ENCODE results near the gene RAB40B. TPM values are rescaled to one million over a fixed set of nuclear protein-coding genes. Genes with fewer than 3 reads are reported as not detected.
A peak's percentile ranks its signal among the peaks of the same experiment; 100 is the strongest.

The RAB40B gene
- total RNA-seq, 1 donor from 2014 or later = 18.3 TPM

DNA sequence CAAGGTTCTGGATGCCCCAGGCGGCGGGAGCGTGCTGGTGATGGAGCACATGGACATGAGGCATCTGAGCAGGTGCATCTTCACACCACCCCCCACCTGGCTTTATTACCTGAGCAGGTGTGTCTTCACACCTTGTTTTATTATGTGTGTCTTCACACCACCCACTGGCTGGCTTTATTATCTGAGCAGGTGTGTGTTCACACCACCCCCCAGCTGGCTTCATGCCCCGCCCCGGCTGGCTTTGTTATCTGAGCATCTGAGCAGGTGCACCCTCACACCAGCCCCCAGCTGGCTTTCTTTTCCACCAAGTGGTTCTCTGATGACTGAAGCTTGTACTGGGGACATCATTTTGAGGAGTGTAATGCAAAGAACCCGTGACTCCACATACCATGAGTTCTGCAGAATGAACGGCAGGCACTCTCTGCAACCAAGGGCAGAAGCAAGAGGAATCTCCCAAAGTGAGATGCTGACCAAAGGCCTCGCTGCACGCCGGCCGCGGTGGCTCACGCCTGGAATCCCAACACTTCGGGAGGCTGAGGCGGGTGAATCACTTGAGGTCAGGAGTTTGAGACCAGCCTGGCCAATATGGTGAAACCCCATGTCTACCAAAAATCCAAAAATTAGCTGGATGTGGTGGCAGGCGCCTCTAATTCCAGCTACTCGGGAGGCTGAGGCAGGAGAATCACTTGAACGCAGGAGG is 20.6 kb upstream of the RAB40B start:
- DNase-seq (ENCODE audit: low spot score in 2 of 2) = no peak
- no peak for FAIRE-seq

DNA sequence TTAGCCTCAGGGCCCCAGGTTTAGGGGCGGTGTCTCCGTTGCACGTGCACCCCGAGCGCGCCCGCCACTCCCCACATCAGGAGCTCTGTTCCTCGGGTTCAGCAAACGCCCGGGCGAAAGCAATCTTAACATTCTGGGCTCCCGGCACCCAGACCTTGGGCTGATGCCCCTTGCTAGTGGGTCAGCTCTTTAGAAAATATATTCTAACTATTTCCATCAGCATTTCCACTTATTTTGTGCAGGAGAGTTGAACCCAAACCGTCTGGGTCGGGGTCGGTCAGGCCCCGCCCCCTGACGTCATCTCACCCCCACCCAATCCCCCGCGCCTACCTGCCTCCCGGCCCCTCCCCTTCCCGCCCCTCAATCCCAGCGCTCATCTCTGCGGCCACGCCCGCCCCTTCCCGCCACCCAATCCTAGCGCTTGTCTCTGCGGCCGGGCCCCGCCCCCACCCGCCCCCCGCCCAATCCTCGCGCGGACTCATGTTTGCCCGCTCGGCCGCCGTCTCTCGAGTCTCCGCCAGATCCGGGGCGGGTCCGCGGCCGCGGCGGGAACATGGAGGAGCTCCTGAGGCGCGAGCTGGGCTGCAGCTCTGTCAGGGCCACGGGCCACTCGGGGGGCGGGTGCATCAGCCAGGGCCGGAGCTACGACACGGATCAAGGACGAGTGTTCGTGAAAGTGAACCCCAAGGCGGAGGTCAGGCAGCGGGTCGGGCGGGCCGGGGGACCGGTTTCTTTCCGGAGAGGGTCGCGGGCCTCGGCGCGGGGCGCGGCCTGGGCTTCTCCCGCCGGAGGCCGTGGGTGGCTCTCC is 17.9 kb upstream of the RAB40B start, which contains the start of gene FN3KRP:
TSS of gene FN3KRP (plus strand) at position 504 of the 808 bp plus-strand sequence. CDS start at position 554, 50 bp downstream.
- peak; percentile 100 for DNase-seq (ENCODE audit: low spot score in 2 of 2)
- FAIRE-seq = no peak

DNA sequence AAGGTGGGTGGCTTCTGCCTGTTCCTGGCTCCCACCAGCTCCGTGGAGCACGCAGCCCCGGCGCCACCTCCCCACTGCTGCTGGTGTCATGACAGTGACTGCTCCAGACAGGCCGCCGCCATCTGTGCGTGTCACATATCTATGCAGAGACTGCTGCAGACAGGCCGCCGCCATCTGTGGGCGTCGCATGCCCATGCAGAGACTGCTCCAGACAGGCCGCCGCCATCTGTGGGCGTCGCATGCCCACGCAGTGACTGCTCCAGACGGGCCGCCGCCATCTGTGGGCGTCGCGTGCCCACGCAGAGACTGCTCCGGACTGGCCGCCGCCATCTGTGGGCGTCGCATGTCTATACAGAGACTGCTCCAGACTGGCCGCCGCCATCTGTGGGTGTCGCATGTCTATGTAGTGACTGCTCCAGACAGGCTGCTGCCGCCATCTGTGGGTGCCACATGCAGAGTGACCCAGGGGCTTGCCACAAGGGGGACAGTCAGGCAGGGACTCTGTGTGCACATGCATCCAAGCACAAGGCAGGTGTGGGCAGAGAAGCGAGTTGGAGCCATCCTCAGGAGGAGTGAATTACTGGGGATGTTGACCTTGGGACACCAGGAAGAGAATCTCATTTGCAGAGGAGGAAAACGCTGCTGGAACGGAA is 14.7 kb upstream of the RAB40B start:
- FAIRE-seq (no peak), DNase-seq (ENCODE audit: low spot score in 2 of 2) (no peak)

DNA sequence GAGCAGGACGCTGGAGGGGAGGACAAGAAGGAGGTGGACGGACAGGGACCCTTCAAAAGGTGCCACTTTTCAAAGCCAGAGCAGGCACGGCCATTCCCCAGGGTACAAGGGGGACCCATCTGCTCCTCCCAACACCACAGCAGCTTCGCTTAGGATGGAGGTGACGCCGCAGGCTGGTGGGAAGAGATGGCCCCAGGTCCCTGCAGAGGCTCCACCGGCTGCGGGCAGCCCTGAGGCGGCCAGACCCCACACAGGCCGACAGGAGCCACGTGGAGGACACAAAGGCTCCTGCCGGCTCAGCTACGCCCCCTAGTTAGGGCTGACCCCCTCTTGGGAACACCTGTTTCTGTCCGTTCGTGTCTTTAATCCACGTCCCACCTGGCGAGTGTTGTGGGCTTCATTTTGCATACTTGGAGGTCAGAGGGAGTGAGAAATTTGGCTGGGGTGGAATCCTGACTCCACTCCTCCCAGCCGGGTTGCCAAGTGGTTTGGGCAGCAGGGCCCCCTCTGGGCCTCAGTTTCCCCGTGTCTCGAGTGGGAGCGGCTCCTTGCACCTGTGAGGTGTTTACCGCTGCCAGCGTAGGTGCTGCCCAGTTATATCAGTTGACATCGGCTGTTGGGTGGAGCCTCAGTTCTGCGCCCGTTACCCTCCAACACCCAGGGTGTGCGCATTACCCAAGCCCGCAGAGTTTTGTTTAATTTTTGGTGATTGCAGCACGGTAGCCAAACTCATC is 12.2 kb upstream of the RAB40B start:
- DNase-seq (ENCODE audit: low spot score in 2 of 2) = no peak
- no peak for FAIRE-seq

DNA sequence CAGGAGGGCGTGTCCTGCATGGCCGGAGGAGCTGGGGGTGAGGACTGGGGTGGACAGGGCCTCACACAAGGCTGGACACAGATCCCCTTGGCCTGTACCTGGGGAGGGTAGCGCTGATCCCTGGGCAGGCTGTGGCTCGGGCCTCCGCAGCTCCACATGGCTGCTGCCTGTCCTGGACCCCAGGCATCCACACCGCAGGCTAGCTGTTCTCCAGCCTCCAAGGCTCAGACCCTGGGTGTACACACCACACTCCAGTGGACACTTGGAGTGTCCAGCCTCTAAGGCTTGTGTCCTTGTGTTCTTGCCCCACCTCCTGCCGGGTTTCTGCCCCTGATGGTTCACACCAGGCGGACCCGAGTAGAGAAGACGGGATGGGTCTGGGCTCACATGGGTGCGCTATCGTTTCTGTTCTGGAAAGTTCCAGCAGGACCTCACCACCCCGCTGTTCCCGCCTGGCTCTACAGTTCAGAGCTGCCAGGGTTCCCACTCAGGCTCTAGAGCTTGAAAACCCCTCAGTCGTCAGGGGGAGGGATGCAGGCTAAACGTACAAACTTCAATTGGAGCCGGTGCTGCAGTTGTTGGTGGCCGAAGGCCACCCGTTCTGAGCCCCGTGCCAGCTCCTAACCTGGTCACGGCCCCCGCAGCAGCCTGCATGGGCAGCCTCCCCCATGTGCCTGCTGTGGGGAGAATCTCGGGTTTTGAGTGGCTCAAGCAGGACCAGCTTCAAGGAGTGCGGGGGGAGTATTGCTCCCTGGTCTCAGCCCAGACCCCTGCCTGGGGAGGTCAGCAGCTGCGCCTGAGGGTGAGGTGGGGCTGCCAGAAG is 11.4 kb upstream of the RAB40B start:
- FAIRE-seq = no peak
- no peak for DNase-seq (ENCODE audit: low spot score in 2 of 2)

DNA sequence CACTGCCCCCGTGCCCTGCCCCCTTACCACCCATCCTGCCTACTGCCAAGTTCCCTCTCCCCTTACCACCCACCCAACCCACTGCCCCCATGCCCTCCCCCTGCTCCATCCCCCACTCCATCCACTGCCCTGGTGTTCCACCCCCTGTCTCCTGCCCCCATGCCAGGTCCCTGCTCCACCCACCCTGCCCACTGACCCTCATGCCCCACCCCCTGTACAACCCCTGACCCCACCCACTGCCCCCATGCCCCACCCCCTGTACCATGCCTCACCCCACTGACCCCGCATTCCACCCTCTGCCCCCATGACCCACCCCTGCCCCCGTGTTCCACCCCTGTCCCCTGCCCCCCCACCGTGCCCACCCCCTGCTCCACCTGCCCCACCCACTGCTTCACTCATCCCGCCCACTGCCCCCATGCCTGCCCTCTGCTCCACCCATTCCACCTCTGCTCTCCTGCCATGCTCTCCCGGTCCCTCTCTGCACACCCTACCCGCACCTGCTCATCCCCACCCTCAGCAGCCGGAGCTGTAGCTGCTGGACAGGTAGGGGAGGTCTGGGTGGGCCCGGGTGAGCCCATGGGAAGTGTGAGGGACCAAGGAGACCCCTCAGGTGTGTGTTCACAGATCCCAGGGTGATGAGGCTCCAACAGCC is 10.7 kb upstream of the RAB40B start:
- no peak for DNase-seq (ENCODE audit: low spot score in 2 of 2)
- FAIRE-seq = no peak

DNA sequence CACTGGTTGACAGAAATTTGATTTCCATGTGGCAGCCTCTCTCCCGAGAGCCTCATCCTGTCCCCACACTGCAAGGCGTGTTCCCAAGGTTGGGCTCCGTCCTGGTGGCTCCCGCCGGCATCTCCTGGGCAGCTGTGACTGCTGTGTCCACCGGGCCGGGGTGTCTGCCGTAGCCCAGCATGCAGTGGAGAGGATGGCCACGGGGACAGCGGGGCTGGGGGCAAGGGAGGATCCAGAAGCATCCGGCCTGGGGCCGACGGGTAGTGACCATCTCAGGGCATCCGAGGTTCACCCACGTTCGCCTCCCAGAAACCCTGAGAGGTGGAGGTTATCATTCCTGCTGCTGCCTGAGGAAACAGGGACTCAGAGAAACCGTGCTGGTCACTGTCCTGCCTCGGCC is 7.3 kb upstream of the RAB40B start:
- no peak for DNase-seq (ENCODE audit: low spot score in 2 of 2)

DNA sequence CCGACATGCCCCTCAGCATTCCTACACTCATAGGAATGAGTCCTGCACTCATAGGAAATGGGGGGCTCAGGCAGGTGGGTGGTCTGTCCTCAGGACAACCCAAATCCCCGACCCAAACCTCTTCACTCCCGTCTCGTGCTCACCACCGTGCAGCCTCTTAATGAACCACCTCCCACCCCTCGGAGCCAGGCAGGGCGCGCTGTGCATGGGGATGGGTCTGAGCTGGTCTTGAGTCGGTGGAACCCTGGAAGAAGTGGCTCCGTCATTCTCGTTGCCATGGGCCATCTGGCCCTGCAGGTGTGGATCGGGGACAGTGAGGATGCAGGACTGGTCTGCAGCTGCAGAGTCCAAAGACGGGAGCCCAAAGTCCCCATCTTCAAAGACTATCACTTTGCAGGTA is 6.4 kb upstream of the RAB40B start:
- DNase-seq (ENCODE audit: low spot score in 2 of 2) = no peak
- FAIRE-seq = no peak

More for the DNA sequence above, 7.3 kb upstream of the RAB40B start:
- no peak for FAIRE-seq

DNA sequence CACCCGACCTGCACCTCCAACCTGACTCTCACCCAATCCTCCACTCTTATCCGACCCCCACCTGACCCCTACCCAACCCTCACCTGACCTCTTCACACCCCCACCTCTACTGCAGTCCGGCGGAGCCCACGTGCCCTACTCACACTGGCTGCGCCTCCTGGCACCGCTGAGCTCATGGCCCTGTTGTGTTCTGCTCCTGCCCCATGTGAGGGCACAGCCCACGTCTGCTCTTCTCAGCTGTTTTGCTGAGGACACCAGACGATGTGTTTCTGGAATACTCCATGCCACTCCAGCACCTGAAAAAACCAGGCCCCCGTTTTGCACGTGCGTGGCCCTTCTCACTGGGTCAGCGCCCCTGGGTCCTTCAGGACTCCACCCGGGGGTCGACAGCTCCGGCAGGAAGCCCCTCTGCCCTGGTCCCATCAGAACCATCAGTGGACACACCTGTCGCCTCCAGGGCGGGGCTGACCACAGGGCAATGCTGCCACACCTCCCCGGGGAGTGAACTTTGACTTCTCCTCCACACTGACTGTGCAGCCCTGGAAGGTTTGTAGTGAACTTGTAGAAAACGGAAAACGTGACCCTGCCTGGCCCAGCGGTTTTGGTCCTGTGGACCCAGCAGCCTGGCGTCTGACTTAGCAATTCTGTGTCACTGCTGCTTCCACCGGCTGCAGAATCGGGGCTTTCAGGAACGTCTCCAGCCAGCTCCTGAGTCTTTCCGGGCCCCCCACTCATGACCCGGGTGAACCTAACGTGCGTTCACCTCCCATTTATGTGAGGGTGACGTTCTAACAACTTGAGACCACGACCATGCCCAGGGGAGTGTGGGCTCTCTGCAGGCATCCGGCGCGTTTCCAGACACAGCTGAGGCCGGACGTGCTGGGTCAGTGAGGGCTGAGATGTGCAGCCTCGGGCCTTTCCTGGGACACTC is 5.7 kb upstream of the RAB40B start:
- FAIRE-seq (no peak), DNase-seq (ENCODE audit: low spot score in 2 of 2) (no peak)

DNA sequence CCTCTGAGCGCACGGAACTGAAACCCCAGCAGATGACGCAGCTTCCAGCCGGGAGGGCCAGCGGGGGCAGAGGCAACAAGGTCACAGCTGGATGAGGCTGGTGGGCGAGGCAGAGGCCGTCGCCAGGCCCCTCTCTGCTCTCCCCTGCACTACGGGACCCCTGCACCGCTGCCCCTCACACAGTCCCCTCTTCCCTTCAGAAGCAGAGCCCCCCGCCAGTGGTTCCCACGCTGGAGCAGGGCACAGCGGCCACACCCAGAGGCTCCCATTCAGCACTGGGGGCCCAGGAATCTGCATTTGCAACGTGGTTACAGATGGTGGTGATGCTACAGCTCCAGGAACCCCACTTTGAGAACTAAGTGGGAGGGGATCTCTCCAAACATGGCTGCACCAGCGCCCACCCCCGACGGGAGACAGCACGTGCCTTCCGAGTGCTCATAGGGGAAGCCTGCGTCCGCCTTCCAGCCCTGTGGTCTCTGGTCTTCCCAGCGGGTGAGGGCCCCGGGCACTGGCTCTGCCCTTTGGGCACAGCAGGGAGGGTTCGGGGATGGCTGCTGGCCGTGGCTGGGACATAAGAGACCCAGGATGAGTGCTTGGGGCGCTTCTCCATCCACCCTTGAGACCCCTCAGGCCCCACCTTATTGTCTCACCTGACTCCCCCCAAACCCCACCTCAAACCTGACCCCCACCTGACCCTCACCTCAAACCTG is 4.7 kb upstream of the RAB40B start:
- DNase-seq (ENCODE audit: low spot score in 2 of 2) (no peak), FAIRE-seq (no peak)

DNA sequence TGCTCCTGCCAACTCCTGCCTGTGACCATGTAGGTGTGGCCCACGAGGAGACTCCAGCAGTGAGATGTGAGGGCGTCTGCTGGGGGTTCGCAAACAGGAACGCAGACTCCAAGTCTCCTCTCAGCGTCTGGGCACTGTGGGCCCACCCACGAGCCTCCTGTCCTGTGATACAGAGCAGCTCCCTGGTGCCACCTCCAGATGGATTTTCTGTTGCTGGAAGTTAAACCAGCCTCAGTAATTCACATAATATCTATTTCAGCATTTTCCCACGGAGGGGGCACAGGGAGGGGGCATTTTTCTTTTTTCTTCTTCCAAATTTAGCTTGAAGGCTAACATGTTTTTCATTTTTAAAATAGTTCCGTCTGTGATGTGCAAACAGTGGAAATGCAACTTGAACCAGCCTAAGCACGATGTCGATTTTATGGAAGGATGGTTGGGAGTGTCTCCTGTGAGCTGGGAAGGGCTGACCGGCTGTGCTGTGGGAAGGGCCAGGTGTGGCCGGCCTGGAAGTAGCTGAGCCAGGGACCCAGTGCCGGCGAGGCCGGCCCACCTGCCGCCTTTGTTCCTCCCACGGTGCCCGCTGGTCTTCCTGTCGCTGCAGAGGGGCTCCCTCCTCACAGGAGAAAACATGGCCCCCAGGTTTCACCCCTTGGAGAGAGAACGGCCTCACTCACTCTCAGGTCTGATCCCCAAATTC is 3.9 kb upstream of the RAB40B start:
- no peak for FAIRE-seq
- DNase-seq (ENCODE audit: low spot score in 2 of 2) = no peak

DNA sequence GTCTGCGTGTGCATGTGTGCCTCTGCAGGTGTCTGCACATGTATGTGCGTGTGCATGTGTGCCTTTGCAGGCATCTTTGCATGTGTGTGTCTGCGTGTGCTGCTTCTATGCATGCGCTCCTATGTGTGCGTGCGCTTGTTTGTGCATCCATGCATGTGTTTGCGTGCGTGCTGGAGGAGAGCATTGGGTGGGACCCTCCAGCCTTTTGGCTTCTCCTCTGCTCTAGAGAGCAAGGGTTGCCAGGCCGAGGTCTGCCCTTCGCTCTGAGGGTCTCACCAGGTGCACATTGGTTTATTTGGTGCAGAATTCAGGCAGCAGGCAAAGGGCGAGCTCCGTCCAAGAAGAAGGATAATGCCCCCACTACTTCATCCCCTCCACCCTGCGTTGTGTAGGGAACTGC is 1.1 kb upstream of the RAB40B start:
- FAIRE-seq (no peak), DNase-seq (ENCODE audit: low spot score in 2 of 2) (no peak)

DNA sequence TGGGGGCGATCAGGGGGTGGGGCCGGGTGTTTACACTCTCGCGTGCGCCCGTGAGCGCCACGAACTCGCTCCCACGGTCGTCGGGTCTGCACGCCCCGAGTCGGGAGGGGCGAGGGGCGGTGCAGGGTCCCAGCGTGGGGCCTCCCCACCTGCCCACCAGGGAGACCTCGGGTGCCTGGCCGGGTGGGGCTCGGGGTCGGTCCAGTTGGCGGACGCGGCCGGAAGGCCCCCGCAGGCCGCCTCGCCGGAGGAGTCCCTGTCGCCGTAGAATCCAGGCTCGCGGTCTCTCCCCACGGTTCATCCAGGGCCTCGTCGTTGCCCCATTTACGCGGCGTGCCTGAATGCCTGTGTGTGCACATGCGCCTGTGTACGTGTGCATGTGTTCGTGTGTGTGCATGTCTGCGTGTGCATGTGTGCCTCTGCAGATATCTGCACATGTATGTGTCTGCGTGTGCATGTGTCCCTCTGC is 510 bp upstream of the RAB40B start:
- DNase-seq (ENCODE audit: low spot score in 2 of 2) (no peak), FAIRE-seq (no peak)

DNA sequence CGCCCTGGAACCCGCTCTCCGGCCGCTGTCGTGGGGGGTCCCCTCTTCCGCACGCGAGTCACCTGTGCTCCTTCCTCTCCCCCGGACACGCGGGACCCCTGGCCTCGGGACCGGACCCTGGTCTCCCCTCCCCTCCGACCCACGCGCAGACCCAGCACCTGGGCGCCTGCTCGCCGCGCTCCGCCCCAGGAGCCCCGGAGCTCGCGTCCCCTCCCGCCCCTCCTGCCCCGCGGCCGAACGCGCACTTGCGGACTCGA is 762 bp downstream of the RAB40B start:
- DNase-seq (ENCODE audit: low spot score in 2 of 2) (no peak), FAIRE-seq (no peak)

DNA sequence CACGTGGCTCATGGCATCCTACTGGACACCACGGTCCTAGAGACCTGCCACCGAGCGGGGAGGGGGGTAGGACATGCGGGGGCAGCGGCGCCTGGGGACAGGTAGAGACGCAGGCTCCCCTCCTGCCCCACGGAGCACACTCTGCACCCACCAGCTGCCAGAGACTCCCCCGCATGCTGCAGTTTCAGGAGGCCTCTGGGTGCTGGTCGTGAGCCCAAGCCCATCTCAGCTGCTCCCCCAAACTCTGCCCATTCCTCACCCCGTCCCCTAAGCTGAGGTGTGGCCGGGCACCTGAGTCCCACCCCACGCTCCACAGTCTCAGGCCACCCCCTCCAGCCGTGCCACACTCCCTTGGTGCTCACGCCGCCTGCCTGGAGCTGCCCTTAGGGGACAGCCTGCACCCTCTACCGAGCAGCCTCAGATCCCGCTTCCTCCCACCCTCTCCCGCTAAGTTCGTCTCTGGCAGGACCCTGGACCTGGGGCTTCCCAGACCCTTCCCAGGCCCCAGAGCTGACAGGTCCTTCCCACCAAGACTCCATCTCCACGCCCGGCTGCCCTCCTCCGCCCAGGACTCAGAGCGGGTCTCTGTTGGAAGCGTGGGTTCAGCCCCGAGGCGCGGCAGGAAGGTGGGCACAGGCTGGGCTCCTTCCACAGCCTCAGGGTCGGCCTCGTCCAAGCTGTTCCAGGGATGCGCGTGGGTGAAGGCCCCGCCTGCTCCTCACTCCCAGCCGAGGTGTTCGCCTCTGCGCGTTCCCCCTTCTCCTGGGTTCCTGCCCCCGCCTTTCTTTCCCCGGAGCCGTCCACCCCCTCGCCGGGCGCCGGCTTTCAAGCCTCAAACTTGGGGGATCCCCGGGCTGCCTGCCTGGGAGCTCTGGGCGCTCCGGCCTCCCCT is 1.3 kb downstream of the RAB40B start:
- DNase-seq (ENCODE audit: low spot score in 2 of 2) = no peak
- FAIRE-seq = no peak

DNA sequence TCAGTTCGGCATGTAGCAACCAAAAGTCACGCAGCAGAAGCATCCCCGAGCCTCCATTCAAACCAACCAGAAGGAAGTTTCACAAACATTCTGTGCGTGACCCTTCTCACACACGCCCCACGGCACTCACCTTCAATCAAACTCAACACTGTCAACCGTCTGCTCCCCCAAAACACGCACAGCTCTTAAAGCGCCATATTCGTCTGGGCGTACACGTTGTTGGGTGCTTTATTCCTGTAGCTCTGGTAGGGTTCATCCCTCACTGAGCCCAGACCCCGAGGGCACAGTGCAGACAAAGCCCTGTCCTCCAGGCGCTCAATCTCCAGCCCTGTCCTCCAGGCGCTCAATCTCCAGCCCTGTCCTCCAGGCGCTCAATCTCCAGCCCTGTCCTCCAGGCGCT is 2.2 kb downstream of the RAB40B start:
- DNase-seq (ENCODE audit: low spot score in 2 of 2) (no peak), FAIRE-seq (no peak)

All from frontal cortex (tissue), 4 donors.